Tibial artery (tissue), 4 donors: ENCODE data around the gene TP63.

ENCODE experiments used
- DNase-seq, 2 donors: peaks; one replicate each; pipeline ENCODE4 v3.0.0-alpha.2; 2019
- H3K27ac ChIP-seq, 2 donors: fragments of 200-600 bp; sonication (generic) in 1 of 2; 1 replicate in 1 of 2; 2 replicates in 1 of 2; pipeline ENCODE4 v1.5.1; 2018 to 2019; ENCODE audit warnings: mild to moderate bottlenecking in 1 of 2
- H3K27me3 ChIP-seq, 2 donors: fragments of 200-600 bp; sonication (generic) in 1 of 2; one replicate each; pipeline versions ENCODE4 v1.5.1 to v1.6.0; 2016 to 2019
- H3K36me3 ChIP-seq, 3 donors: fragments of 200-600 bp; sonication (generic) in 2 of 3; one replicate each; pipeline ENCODE4 v1.5.1; 2016 to 2019; ENCODE audit warnings: mild to moderate bottlenecking in 2 of 3
- H3K4me1 ChIP-seq, 4 donors: fragments of 200-600 bp; sonication (generic) in 2 of 4; 1 replicate in 3 of 4; 2 replicates in 1 of 4; pipeline ENCODE4 v1.5.1; 2016 to 2019
- H3K4me3 ChIP-seq, 2 donors: fragments of 200-600 bp; sonication (generic) in 1 of 2; 1 replicate in 1 of 2; 2 replicates in 1 of 2; pipeline ENCODE4 v1.5.1; 2018 to 2019; ENCODE audit warnings: mild to moderate bottlenecking in 2 of 2
- H3K9me3 ChIP-seq, 3 donors: fragments of 200-600 bp; sonication (generic) in 1 of 3; one replicate each; pipeline ENCODE4 v1.5.1; 2016 to 2019
- intact Hi-C: fragments of 100-400 bp; cut with DNase I; formaldehyde crosslinking; loops from one replicate; pipeline ENCODE4 v1.15.0; 2023; ENCODE audit warnings: low total_unique reads
- TF ChIP-seq, protein P1 (sequence below), 2 experiments: fragments of 200-600 bp in 1 of 2; fragments of 450-650 bp in 1 of 2; IDR thresholded peaks; one replicate each; pipeline ENCODE4 v1.5.1; 2017 to 2019; ENCODE audit warnings: antibody characterized with exemption in 2 of 2, mild to moderate bottlenecking in 1 of 2, moderate library complexity in 1 of 2

Gene TP63

DNA sequence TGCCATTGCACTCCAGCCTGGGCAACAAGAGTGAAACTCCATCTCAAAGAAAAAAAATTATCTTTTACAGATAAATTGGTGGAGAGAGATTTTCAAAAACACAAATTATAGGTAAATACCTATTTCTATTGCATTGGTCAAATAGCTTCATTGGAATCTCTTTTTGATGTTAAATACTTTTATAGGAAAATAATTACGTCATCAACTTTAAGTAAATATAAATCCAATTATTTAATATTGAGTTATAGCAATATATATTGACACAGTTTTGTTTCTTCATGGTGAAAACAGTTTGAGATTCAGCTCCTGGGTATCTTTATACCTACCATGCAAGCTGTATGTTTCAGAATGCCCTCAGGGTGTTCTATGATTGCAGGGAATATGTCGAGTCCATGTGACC lies 172.1 kb downstream of the TP63 start:
- Histone ChIP-seq H3K27me3 (no peaks in the 10 kb centered on the region), H3K4me3 (no peak overlapping the region), H3K36me3 (no peaks in the 10 kb centered on the region), H3K9me3 (no peaks in the 10 kb centered on the region), H3K27ac (no peak overlapping the region), H3K4me1 (no peaks in the 10 kb centered on the region)
- TF ChIP-seq, protein P1, sequence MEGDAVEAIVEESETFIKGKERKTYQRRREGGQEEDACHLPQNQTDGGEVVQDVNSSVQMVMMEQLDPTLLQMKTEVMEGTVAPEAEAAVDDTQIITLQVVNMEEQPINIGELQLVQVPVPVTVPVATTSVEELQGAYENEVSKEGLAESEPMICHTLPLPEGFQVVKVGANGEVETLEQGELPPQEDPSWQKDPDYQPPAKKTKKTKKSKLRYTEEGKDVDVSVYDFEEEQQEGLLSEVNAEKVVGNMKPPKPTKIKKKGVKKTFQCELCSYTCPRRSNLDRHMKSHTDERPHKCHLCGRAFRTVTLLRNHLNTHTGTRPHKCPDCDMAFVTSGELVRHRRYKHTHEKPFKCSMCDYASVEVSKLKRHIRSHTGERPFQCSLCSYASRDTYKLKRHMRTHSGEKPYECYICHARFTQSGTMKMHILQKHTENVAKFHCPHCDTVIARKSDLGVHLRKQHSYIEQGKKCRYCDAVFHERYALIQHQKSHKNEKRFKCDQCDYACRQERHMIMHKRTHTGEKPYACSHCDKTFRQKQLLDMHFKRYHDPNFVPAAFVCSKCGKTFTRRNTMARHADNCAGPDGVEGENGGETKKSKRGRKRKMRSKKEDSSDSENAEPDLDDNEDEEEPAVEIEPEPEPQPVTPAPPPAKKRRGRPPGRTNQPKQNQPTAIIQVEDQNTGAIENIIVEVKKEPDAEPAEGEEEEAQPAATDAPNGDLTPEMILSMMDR (IDR thresholded peaks at IDR 0.05): no peak
- intact Hi-C loops: no loop called here
- no peak for DNase-seq

DNA sequence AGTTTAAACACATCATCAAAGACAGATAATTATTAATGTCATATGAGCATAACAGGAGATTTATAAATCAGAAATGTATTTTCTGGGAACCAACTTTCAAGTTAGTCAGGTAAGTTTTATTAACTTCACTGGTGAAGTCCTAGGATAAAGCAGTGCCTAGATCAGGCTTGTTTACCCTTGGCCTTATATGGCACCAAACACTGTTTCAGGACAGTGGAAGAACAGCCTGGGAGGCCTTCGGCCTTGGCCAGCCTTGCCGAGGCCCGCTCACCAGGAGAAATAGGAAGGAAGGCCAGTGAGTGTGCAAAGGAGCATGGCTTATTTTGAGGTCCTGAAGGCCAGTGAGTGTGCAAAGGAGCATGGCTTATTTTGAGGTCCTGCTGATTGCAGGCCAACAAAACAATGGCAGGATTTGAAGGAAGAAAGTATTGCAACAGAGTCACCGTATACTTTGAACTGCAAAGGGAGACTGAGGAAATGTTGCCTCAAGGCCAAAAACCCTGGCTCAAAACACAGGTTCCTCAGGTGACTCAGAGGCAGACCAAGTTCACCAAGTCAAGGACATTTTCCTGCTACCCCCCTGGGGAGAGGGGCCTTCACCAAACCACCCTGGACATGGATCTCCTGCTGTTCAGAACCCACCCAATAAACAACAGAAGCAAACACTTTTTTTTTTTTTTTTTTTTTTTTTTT lies 174.3 kb downstream of the TP63 start:
- intact Hi-C loops: no loop called here
- no peaks in the 10 kb centered on the region for H3K27me3 ChIP-seq
- H3K27ac ChIP-seq: no peak overlapping the region

DNA sequence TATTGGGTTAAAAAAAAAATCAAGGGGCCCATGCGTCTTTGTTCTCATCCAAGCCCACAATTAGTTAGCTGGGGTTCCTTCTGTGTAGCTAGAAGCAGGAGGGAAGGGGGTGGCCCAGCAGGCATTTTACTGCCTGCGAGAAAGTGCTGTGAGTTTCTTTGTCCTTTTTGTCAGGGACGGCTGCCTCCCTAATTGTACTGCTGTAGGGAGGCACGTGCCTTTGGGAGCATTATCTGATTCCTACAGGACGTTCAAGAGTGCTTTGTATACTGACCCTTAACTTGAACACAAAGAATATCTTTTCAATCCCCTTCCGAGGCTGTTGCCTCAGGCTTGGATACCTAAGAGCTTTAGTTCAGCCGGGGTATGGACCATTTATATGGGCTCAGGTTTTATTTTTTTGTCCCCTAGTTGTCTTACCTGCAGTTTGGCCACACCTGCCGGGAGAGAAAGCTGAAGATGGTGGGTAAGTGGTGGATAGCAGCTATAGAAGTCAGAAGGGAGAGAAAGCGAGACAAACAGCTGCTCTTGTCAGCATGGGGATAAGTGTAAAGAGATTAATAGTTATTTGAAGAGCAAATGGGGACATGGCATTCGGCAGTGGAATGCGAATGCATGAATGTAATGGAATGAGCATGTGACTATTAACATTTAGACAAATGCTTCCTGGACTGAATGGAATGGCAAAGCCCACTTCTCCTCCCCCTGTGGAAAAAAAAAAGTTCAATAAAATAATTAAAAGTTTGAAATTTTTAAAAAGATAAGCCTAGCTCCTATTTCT lies 175.2 kb downstream of the TP63 start:
- Histone ChIP-seq H3K27me3 (no peaks in the 10 kb centered on the region), H3K27ac (no peak overlapping the region), H3K4me1 (no peaks in the 10 kb centered on the region), H3K4me3 (no peak overlapping the region), H3K9me3 (no peaks in the 10 kb centered on the region), H3K36me3 (no peaks in the 10 kb centered on the region)
- intact Hi-C loops: no loop called here
- DNase-seq: no peak
- TF ChIP-seq, protein P1 (IDR thresholded peaks at IDR 0.05): no peak

More for the DNA sequence above, 174.3 kb downstream of the TP63 start:
- H3K4me1 ChIP-seq: no peaks in the 10 kb centered on the region
- TF ChIP-seq, protein P1 (IDR thresholded peaks at IDR 0.05): no peak
- no peak for DNase-seq
- H3K4me3 ChIP-seq: no peak overlapping the region
- H3K36me3 ChIP-seq: no peaks in the 10 kb centered on the region
- H3K9me3 ChIP-seq: no peaks in the 10 kb centered on the region

DNA sequence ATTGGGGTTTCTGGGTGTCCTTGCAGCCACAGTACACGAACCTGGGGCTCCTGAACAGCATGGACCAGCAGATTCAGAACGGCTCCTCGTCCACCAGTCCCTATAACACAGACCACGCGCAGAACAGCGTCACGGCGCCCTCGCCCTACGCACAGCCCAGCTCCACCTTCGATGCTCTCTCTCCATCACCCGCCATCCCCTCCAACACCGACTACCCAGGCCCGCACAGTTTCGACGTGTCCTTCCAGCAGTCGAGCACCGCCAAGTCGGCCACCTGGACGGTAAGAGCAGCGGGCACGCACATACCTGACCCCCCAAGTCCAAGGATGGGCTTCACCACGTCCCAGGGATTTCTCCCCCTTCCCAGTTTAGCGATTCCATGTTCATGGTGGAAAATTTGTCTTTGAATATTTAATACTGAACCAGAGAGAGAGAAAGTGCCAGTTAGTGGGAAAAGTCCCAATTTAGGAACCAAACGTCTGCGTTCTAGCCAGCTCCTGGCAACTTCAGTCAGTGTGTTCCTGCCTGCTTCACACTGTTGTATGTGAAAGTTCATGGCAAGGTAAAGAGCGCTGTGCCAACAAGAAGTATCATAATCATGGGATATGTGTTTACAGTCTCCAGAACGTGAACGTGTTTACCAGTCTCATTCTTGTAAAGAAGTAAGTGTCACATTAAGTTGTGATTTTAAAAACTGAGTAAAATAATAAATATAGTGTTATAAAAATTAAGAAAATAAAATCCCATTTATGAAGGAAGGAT lies 177.2 kb downstream of the TP63 start:
- Histone ChIP-seq H3K36me3 (no peaks in the 10 kb centered on the region), H3K9me3 (no peaks in the 10 kb centered on the region), H3K4me3 (no peak overlapping the region), H3K27ac (no peak overlapping the region), H3K27me3 (no peaks in the 10 kb centered on the region), H3K4me1 (no peaks in the 10 kb centered on the region)
- TF ChIP-seq, protein P1 (IDR thresholded peaks at IDR 0.05): no peak
- intact Hi-C loops: no loop called here
- DNase-seq: no peak

DNA sequence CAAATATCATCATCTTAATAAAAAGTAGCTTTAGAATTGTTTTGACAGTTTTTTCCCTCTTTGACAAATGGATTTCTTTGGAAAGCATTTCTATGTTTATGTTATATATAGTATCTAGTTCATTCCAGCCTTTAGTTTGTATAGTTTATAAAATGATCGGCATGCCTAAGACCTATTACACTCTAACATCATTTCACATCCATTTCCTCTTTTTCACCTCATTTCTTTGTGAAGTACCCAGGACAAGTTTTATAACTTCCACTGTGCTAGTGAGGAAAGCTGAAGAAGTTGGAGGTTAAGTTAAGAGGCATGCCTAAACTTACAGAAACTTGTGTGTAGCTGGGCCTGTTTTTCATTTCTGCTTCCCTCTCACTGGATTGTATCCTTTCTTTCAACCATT lies 178.4 kb downstream of the TP63 start:
- TF ChIP-seq, protein P1 (IDR thresholded peaks at IDR 0.05): no peak
- Histone ChIP-seq H3K9me3 (no peaks in the 10 kb centered on the region), H3K4me3 (no peak overlapping the region), H3K36me3 (no peaks in the 10 kb centered on the region), H3K4me1 (no peaks in the 10 kb centered on the region), H3K27ac (no peak overlapping the region), H3K27me3 (no peaks in the 10 kb centered on the region)
- intact Hi-C loops: no loop called here
- no peak for DNase-seq
